GM23338 (cell line): ENCODE measurements around the gene PRDX4.

Experiments used
- CREB1 ChIP-seq: fragments of 250-450 bp; sonication (Bioruptor Pico); IDR thresholded peaks from 2 replicates; pipeline ENCODE4 v1.5.0; 2020; ENCODE audit warnings: low read depth, mild to moderate bottlenecking, moderate library complexity
- EZH2 ChIP-seq: fragments of 200-600 bp; sonication (generic); IDR thresholded peaks from one replicate; pipeline ENCODE4 v1.8.0; 2017; ENCODE audit warnings: antibody characterized with exemption, mild to moderate bottlenecking, low read depth; ENCODE audit not compliant: unreplicated experiment
- EZH2phosphoT487 ChIP-seq: fragments of 200-600 bp; sonication (generic); IDR thresholded peaks from one replicate; pipeline ENCODE4 v1.8.1; 2018; ENCODE audit warnings: antibody characterized with exemption; ENCODE audit not compliant: unreplicated experiment
- JUNB ChIP-seq: IDR thresholded peaks from one replicate; pipeline ENCODE4 v1.6.1; 2016; ENCODE audit warnings: antibody characterized with exemption; ENCODE audit not compliant: unreplicated experiment
- NANOG ChIP-seq: IDR thresholded peaks from 2 replicates; pipeline ENCODE4 v1.6.1; 2016; ENCODE audit warnings: antibody characterized with exemption, borderline replicate concordance
- POLR2AphosphoS5 ChIP-seq: IDR thresholded peaks from 2 replicates; pipeline ENCODE4 v1.6.1; 2016; ENCODE audit warnings: antibody characterized with exemption, low read depth
- REST ChIP-seq: IDR thresholded peaks from one replicate; pipeline ENCODE4 v1.6.1; 2018; ENCODE audit warnings: antibody characterized with exemption; ENCODE audit not compliant: unreplicated experiment
- STAT1 ChIP-seq: IDR thresholded peaks from one replicate; pipeline ENCODE4 v1.6.1; 2016; ENCODE audit warnings: antibody characterized with exemption; ENCODE audit not compliant: unreplicated experiment
- ZNF114 ChIP-seq: fragments of 250-450 bp; sonication (Bioruptor Pico); IDR thresholded peaks from 2 replicates; pipeline ENCODE4 v1.5.0; 2020; ENCODE audit warnings: mild to moderate bottlenecking, moderate library complexity
- ZNF331 ChIP-seq: fragments of 250-450 bp; sonication (Bioruptor Pico); IDR thresholded peaks from 2 replicates; pipeline ENCODE4 v1.5.0; 2020; ENCODE audit warnings: low read depth, mild to moderate bottlenecking, moderate library complexity
- TF ChIP-seq, protein P1 (sequence below), 2 experiments: fragments of 200-600 bp in 1 of 2; sonication (generic) in 1 of 2; conservative IDR thresholded peaks; 2 replicates each; pipeline versions ENCODE4 v1.5.1 to v1.6.1; 2016 to 2017; ENCODE audit warnings: antibody characterized with exemption in 2 of 2, low read depth in 2 of 2, mild to moderate bottlenecking in 2 of 2, moderate library complexity in 1 of 2
- TF ChIP-seq, protein P2 (sequence below): fragments of 250-450 bp; sonication (Bioruptor Pico); IDR thresholded peaks from 2 replicates; pipeline ENCODE4 v1.5.0; 2020; ENCODE audit warnings: mild to moderate bottlenecking, moderate library complexity
- TF ChIP-seq, protein P3 (sequence below): IDR thresholded peaks from 2 replicates; pipeline ENCODE4 v1.6.1; 2016; ENCODE audit warnings: antibody characterized with exemption

DNA sequence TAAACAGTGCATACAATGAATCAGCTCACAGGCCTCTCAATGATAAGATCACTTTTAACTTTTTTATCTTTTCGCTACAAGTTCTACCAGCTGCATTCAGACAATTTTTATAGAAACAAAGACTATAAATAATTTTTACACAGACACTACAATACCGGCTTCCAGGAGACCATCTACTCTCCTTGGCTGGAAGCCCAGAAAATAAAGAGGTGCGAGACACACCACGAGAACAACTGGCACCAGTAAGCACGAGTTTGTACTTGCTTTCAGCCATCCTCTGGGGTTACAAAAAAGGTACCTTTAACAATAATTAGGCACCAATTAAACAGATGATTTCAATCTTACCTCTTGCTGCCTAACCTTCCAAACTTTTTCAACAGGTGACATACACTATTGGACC, 11.2 kb upstream of the PRDX4 start:
- no peak for TF ChIP-seq CREB1
- TF ChIP-seq, protein P1, sequence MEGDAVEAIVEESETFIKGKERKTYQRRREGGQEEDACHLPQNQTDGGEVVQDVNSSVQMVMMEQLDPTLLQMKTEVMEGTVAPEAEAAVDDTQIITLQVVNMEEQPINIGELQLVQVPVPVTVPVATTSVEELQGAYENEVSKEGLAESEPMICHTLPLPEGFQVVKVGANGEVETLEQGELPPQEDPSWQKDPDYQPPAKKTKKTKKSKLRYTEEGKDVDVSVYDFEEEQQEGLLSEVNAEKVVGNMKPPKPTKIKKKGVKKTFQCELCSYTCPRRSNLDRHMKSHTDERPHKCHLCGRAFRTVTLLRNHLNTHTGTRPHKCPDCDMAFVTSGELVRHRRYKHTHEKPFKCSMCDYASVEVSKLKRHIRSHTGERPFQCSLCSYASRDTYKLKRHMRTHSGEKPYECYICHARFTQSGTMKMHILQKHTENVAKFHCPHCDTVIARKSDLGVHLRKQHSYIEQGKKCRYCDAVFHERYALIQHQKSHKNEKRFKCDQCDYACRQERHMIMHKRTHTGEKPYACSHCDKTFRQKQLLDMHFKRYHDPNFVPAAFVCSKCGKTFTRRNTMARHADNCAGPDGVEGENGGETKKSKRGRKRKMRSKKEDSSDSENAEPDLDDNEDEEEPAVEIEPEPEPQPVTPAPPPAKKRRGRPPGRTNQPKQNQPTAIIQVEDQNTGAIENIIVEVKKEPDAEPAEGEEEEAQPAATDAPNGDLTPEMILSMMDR (conservative IDR thresholded peaks at IDR 0.05; ENCODE audit: low read depth in 2 of 2), result no peak
- TF ChIP-seq, protein P2, sequence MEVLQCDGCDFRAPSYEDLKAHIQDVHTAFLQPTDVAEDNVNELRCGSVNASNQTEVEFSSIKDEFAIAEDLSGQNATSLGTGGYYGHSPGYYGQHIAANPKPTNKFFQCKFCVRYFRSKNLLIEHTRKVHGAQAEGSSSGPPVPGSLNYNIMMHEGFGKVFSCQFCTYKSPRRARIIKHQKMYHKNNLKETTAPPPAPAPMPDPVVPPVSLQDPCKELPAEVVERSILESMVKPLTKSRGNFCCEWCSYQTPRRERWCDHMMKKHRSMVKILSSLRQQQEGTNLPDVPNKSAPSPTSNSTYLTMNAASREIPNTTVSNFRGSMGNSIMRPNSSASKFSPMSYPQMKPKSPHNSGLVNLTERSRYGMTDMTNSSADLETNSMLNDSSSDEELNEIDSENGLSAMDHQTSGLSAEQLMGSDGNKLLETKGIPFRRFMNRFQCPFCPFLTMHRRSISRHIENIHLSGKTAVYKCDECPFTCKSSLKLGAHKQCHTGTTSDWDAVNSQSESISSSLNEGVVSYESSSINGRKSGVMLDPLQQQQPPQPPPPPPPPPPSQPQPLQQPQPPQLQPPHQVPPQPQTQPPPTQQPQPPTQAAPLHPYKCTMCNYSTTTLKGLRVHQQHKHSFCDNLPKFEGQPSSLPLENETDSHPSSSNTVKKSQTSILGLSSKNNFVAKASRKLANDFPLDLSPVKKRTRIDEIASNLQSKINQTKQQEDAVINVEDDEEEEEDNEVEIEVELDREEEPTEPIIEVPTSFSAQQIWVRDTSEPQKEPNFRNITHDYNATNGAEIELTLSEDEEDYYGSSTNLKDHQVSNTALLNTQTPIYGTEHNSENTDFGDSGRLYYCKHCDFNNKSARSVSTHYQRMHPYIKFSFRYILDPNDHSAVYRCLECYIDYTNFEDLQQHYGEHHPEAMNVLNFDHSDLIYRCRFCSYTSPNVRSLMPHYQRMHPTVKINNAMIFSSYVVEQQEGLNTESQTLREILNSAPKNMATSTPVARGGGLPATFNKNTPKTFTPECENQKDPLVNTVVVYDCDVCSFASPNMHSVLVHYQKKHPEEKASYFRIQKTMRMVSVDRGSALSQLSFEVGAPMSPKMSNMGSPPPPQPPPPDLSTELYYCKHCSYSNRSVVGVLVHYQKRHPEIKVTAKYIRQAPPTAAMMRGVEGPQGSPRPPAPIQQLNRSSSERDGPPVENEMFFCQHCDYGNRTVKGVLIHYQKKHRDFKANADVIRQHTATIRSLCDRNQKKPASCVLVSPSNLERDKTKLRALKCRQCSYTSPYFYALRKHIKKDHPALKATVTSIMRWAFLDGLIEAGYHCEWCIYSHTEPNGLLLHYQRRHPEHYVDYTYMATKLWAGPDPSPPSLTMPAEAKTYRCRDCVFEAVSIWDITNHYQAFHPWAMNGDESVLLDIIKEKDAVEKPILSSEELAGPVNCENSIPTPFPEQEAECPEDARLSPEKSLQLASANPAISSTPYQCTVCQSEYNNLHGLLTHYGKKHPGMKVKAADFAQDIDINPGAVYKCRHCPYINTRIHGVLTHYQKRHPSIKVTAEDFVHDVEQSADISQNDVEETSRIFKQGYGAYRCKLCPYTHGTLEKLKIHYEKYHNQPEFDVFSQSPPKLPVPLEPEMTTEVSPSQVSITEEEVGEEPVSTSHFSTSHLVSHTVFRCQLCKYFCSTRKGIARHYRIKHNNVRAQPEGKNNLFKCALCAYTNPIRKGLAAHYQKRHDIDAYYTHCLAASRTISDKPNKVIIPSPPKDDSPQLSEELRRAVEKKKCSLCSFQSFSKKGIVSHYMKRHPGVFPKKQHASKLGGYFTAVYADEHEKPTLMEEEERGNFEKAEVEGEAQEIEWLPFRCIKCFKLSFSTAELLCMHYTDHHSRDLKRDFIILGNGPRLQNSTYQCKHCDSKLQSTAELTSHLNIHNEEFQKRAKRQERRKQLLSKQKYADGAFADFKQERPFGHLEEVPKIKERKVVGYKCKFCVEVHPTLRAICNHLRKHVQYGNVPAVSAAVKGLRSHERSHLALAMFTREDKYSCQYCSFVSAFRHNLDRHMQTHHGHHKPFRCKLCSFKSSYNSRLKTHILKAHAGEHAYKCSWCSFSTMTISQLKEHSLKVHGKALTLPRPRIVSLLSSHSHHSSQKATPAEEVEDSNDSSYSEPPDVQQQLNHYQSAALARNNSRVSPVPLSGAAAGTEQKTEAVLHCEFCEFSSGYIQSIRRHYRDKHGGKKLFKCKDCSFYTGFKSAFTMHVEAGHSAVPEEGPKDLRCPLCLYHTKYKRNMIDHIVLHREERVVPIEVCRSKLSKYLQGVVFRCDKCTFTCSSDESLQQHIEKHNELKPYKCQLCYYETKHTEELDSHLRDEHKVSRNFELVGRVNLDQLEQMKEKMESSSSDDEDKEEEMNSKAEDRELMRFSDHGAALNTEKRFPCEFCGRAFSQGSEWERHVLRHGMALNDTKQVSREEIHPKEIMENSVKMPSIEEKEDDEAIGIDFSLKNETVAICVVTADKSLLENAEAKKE (CRISPR knock-in tag), result no peak
- no peak for TF ChIP-seq POLR2AphosphoS5
- no peak for TF ChIP-seq EZH2
- TF ChIP-seq EZH2phosphoT487, result no peak
- no peak for TF ChIP-seq JUNB
- TF ChIP-seq REST, result no peak
- TF ChIP-seq NANOG, result no peak
- TF ChIP-seq STAT1, result no peak
- TF ChIP-seq, protein P3, sequence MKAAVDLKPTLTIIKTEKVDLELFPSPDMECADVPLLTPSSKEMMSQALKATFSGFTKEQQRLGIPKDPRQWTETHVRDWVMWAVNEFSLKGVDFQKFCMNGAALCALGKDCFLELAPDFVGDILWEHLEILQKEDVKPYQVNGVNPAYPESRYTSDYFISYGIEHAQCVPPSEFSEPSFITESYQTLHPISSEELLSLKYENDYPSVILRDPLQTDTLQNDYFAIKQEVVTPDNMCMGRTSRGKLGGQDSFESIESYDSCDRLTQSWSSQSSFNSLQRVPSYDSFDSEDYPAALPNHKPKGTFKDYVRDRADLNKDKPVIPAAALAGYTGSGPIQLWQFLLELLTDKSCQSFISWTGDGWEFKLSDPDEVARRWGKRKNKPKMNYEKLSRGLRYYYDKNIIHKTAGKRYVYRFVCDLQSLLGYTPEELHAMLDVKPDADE, result no peak
- no peak for TF ChIP-seq ZNF331 (CRISPR knock-in tag)
- TF ChIP-seq ZNF114 (CRISPR knock-in tag), result no peak
